ENCODE results near the gene GPR62. TPM values are rescaled to one million over a fixed set of nuclear protein-coding genes. Genes with fewer than 3 reads are reported as not detected.

The GPR62 gene
- total and polyA plus RNA-seq, 2 donors from 2014 or later, result 0.09 to 0.41 TPM

DNA sequence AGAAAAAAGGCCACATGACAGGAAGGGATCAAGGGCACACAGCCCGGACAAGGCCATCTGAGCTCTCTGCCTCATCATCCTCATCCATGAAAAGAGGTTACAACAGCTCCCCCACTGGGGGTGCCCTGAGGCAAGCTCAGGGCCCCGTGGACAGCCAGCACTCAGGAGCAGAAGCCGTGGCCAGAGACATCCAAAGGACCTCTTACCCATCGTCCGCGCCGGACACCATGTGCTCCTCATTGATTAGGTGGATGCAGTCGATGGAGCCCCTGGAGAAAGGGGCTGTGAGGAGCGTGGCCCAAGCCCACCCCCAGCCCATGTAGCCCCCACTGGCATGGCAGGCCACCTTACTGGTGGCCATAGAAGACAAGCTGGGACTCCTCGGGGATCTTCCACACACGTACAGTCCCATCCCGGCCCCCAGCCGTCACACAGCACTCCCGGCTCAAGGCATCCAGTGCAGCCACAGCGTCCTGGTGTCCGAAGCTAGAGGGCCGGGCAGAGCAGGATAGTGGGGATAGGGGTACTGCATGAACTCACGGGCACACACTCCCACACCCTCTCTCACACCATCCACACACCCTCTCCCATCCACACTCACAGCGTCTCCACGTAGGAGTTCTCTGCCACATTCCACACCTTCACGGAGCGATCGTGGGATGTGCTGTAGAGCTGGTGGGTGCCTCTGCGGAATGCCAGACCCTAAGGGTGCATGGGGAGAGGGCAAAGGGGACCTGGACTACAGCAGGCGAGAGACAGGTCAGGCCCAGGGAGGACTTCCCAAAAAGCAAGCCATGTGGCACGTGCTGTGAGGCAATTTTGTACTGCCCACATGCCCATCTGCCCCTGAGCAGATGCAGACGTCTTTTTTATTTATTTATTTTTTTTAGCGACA lies 19.9 kb upstream of the GPR62 start:
- FAIRE-seq (no peak), DNase-seq (no peak)
- Histone ChIP-seq H3K27me3 (ENCODE audit: control insufficient read depth, insufficient read depth, low read length) (no peaks in the 10 kb centered on the region), H3K4me3 (ENCODE audit: low read length in 3 of 3) (no peak overlapping the region), H3K9me3 (ENCODE audit: control insufficient read depth in 2 of 3, insufficient read depth in 1 of 3, low read length in 3 of 3) (no peaks in the 10 kb centered on the region), H3K9ac (ENCODE audit: low read length in 3 of 3) (no peak overlapping the region), H3K4me1 (ENCODE audit: control insufficient read depth in 2 of 3, insufficient read depth in 2 of 3, low read depth in 1 of 3, low read length in 3 of 3) (no peaks in the 10 kb centered on the region), H3K27ac (ENCODE audit: low read depth in 2 of 2, low read length in 2 of 2) (no peak overlapping the region), H3K36me3 (ENCODE audit: control insufficient read depth in 2 of 3, insufficient read depth in 3 of 3, low read length in 3 of 3) (peaks cover 0 to 31% (median 20%) of the 10 kb centered on the region in 3 donors)
- intact Hi-C loops (cut with DNase I), result no loop called here
- TF ChIP-seq, protein P1, sequence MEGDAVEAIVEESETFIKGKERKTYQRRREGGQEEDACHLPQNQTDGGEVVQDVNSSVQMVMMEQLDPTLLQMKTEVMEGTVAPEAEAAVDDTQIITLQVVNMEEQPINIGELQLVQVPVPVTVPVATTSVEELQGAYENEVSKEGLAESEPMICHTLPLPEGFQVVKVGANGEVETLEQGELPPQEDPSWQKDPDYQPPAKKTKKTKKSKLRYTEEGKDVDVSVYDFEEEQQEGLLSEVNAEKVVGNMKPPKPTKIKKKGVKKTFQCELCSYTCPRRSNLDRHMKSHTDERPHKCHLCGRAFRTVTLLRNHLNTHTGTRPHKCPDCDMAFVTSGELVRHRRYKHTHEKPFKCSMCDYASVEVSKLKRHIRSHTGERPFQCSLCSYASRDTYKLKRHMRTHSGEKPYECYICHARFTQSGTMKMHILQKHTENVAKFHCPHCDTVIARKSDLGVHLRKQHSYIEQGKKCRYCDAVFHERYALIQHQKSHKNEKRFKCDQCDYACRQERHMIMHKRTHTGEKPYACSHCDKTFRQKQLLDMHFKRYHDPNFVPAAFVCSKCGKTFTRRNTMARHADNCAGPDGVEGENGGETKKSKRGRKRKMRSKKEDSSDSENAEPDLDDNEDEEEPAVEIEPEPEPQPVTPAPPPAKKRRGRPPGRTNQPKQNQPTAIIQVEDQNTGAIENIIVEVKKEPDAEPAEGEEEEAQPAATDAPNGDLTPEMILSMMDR (IDR thresholded peaks at IDR 0.05; ENCODE audit: borderline replicate concordance, extremely low read depth, insufficient read depth), result no peak

DNA sequence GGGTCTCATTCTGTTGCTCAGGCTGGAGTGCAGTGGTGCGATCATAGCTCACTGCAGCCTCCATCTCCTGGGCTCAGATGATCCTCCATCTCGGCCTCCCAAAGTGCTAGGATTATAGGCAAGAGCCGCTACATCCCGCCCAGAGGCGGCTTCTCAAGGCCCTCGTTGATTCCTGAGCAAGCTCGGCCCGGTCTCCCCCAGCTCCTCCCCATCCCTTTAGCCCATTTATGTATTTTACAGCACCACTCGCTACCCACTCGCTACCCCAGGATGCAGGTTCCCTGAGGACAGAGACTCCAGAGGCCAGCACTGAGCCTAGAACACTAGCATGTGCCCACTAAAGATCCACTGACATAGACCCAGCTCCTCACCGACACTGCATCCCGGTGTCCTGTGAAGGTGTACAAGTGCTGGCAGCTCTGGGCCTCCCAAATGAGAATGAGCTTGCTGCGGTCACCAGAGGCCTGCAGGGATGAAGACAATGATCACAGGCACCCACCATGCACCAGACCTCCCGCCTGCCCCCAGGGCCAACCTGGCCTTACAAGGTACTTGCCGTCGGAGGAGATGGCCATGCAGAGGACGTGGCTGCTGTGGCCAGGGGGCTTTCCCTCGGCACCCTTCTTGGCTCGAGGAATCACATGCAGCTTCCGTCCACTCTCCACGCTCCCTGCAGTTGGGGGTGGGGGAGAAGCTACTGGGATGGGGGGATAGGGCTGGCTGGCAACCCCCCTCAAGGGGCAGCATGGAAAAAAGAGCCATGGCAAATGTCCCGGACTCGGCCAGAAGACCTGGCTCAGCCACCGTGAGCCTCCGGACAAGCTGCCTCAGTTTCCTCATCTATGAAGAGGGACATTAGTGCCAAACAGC lies 19.1 kb upstream of the GPR62 start:
- peaks cover 0 to 5% (median 3%) of the 10 kb centered on the region in 3 donors for H3K4me1 ChIP-seq (ENCODE audit: control insufficient read depth in 2 of 3, insufficient read depth in 2 of 3, low read depth in 1 of 3, low read length in 3 of 3)
- no peak overlapping the region for H3K4me3 ChIP-seq (ENCODE audit: low read length in 3 of 3)
- H3K9me3 ChIP-seq (ENCODE audit: control insufficient read depth in 2 of 3, insufficient read depth in 1 of 3, low read length in 3 of 3), result no peaks in the 10 kb centered on the region
- FAIRE-seq (no peak), DNase-seq (peak in 1 of 5 donors; percentile 57)
- no peak overlapping the region for H3K9ac ChIP-seq (ENCODE audit: low read length in 3 of 3)
- no peak overlapping the region for H3K27ac ChIP-seq (ENCODE audit: low read depth in 2 of 2, low read length in 2 of 2)
- intact Hi-C loops (cut with DNase I), result no loop called here
- no peaks in the 10 kb centered on the region for H3K27me3 ChIP-seq (ENCODE audit: control insufficient read depth, insufficient read depth, low read length)
- TF ChIP-seq, protein P1 (IDR thresholded peaks at IDR 0.05; ENCODE audit: borderline replicate concordance, extremely low read depth, insufficient read depth), result no peak
- peaks cover 0 to 31% (median 20%) of the 10 kb centered on the region in 3 donors for H3K36me3 ChIP-seq (ENCODE audit: control insufficient read depth in 2 of 3, insufficient read depth in 3 of 3, low read length in 3 of 3)

DNA sequence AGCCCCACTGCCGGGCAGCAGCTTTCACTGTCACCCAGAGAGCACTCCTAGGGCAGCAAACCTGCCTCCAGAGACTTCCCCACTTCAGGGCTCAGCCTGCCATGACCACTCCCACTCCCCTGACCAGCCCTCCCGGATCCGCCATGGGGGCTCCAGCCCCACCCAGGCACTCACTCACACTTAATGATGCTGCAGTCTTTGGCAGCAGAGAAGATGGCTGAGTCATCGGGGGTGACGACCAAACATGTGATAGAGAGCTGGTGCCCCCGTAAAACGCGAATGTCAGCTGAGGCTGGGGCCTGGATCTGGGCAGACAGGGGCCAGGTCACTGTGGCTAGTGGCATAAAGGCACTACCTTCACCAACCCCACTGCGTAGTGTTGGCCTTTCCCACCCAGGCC lies 18.2 kb upstream of the GPR62 start:
- no peak overlapping the region for H3K27ac ChIP-seq (ENCODE audit: low read depth in 2 of 2, low read length in 2 of 2)
- H3K9me3 ChIP-seq (ENCODE audit: control insufficient read depth in 2 of 3, insufficient read depth in 1 of 3, low read length in 3 of 3), result no peaks in the 10 kb centered on the region
- H3K36me3 ChIP-seq (ENCODE audit: control insufficient read depth in 2 of 3, insufficient read depth in 3 of 3, low read length in 3 of 3), result peaks cover 0 to 31% (median 20%) of the 10 kb centered on the region in 3 donors
- H3K27me3 ChIP-seq (ENCODE audit: control insufficient read depth, insufficient read depth, low read length), result no peaks in the 10 kb centered on the region
- TF ChIP-seq, protein P1 (IDR thresholded peaks at IDR 0.05; ENCODE audit: borderline replicate concordance, extremely low read depth, insufficient read depth), result no peak
- peak in 1 of 5 donors; percentile 58 for DNase-seq
- H3K9ac ChIP-seq (ENCODE audit: low read length in 3 of 3), result no peak overlapping the region
- no peak for FAIRE-seq
- H3K4me1 ChIP-seq (ENCODE audit: control insufficient read depth in 2 of 3, insufficient read depth in 2 of 3, low read depth in 1 of 3, low read length in 3 of 3), result peaks cover 0 to 7% (median 5%) of the 10 kb centered on the region in 3 donors
- no peak overlapping the region for H3K4me3 ChIP-seq (ENCODE audit: low read length in 3 of 3)
- intact Hi-C loops (cut with DNase I), result no loop called here
